GM12801 (cell line): ENCODE results near the gene DOCK1.

ENCODE experiments used
- CTCF ChIP-seq: IDR thresholded peaks from one replicate; pipeline ENCODE4 v1.5.1; 2011; ENCODE audit warnings: control low read depth; ENCODE audit not compliant: insufficient read length; ENCODE audit errors: extremely low read depth

Gene DOCK1

GRCh38 chr10:126895214-126895781, 9.9 kb upstream of the DOCK1 start:
- no peak for TF ChIP-seq CTCF

GRCh38 chr10:126898460-126898859, 6.8 kb upstream of the DOCK1 start:
- TF ChIP-seq CTCF = no peak

- no peak for TF ChIP-seq CTCF
These were observed 3.1 kb upstream of the DOCK1 start for GRCh38 chr10:126902157-126902556.

GRCh38 chr10:126903656-126904360, 1.4 kb upstream of the DOCK1 start:
- TF ChIP-seq CTCF = no peak

GRCh38 chr10:126904516-126904817, 761 bp upstream of the DOCK1 start:
- no peak for TF ChIP-seq CTCF

GRCh38 chr10:126905776-126906703, 812 bp downstream of the DOCK1 start:
- no peak for TF ChIP-seq CTCF

- TF ChIP-seq CTCF = no peak
These were observed 1.6 kb downstream of the DOCK1 start for GRCh38 chr10:126906704-126907422.
